Measurements from ENCODE around the gene GPC5.

Gene GPC5

GRCh38 chr13:92649140-92649813 lies 1250.9 kb downstream of the GPC5 start:
- no peak for TF ChIP-seq CTCF (IDR thresholded peaks at IDR 0.05; ENCODE audit: control extremely low read depth, extremely low read depth, low read depth, missing control alignments)

GRCh38 chr13:92656103-92656502 lies 1257.7 kb downstream of the GPC5 start:
- ChIA-PET POLR2A (no interaction called here), CTCF (no interaction called here)
- DNase-seq (ENCODE audit: extremely low spot score), result no peak
- no peak for TF ChIP-seq CTCF (IDR thresholded peaks at IDR 0.05; ENCODE audit: control extremely low read depth, extremely low read depth, low read depth, missing control alignments)

More at GRCh38 chr13:92649140-92649813, 1250.9 kb downstream of the GPC5 start:
- CTCF ChIA-PET, result no interaction called here
- POLR2A ChIA-PET, result no interaction called here
- DNase-seq (ENCODE audit: extremely low spot score), result no peak

GRCh38 chr13:92656648-92657047 lies 1258.2 kb downstream of the GPC5 start:
- POLR2A ChIA-PET, result no interaction called here
- CTCF ChIA-PET, result no interaction called here
- no peak for TF ChIP-seq CTCF (IDR thresholded peaks at IDR 0.05; ENCODE audit: control extremely low read depth, extremely low read depth, low read depth, missing control alignments)
- DNase-seq (ENCODE audit: extremely low spot score), result no peak

- ChIA-PET CTCF (no interaction called here), POLR2A (no interaction called here)
- DNase-seq (ENCODE audit: extremely low spot score), result no peak
- no peak for TF ChIP-seq CTCF (IDR thresholded peaks at IDR 0.05; ENCODE audit: control extremely low read depth, extremely low read depth, low read depth, missing control alignments)
These were observed 1259.1 kb downstream of the GPC5 start for GRCh38 chr13:92657565-92657964.

GRCh38 chr13:92658293-92658692 lies 1259.9 kb downstream of the GPC5 start:
- ChIA-PET CTCF (no interaction called here), POLR2A (no interaction called here)
- no peak for TF ChIP-seq CTCF (IDR thresholded peaks at IDR 0.05; ENCODE audit: control extremely low read depth, extremely low read depth, low read depth, missing control alignments)
- no peak for DNase-seq (ENCODE audit: extremely low spot score)

- CTCF ChIA-PET, result no interaction called here
- POLR2A ChIA-PET, result no interaction called here
- DNase-seq (ENCODE audit: extremely low spot score), result no peak
- no peak for TF ChIP-seq CTCF (IDR thresholded peaks at IDR 0.05; ENCODE audit: control extremely low read depth, extremely low read depth, low read depth, missing control alignments)
These were observed 1263.0 kb downstream of the GPC5 start for GRCh38 chr13:92661406-92661805.

Measured in GM10248 (cell line).